Inflammatory macrophage treated with lipopolysaccharide for 1 hour (primary cell): ENCODE data around the gene BTBD9.
"Not testable (repeated sequence)": the region's sequence is repeated elsewhere in the genome, so short reads cannot be mapped to it uniquely, and the experiment has no call there.

Experiments used
- DNase-seq, 2 donors: peaks; one replicate each; pipeline ENCODE4 v3.0.0-alpha.2; 2020 to 2022

The BTBD9 gene

GRCh38 chr6:38134704-38135088 lies 505.0 kb downstream of the BTBD9 start:
- no peak for DNase-seq

DNA sequence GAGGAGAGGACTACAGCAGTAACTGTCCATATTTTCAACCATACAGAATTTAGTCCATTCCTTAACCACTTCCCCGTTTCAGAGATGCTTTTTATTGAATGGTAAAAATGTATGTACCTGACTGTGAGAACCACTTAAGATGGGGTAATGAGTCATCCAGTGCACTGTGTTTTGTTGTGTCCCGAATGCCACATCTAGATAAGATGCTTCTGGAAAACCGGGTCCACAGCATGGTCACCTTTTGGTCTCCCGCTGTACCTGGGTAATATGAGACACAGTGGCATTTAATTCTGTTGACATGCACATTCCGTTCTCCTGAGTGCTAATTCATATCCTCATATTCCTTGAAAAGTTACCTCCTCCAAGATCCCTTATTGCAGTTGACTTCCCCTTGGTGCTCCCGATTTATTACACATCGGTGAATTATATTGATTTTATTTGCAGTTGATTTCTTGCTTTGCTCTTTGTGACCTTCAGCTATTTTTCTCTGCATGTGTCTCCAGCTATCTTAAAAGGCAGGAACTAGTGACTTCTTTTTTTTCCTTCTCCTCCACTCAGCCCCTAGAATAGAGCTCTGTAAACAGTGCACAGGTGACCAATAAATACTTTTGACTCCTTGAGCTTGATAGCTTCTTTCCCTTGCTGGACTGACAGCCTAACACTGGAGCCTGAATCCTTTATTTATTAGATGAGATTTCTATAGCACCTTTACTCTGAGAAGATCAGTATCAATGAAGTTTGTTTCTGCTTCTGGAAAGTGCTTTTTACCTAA lies 505.6 kb downstream of the BTBD9 start:
- DNase-seq, result no peak

GRCh38 chr6:38131527-38131965 lies 508.2 kb downstream of the BTBD9 start:
- DNase-seq, result peak; percentile 84 to 92

DNA sequence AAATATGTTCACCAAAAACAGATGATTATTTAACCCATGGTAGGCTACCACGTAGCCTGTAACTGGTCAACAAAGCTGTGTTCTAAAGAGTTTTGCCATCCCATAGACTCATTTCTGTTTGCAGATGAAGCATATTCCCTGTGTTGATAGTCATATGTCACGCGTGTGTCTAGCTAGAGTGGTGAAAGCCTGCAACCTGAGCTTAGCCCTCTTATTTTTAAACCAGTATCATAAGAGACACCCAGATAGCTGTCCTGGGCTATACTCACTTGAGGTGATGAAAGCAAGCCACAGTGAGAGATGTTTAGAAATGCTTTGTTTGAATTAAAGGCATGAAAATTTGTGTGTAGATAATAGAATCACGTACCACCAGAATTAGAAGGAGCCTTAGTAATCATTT lies 512.4 kb downstream of the BTBD9 start:
- DNase-seq, result no peak

- DNase-seq, result not testable (repeated sequence)
Observed at GRCh38 chr6:38124224-38124926, 515.4 kb downstream of the BTBD9 start.

DNA sequence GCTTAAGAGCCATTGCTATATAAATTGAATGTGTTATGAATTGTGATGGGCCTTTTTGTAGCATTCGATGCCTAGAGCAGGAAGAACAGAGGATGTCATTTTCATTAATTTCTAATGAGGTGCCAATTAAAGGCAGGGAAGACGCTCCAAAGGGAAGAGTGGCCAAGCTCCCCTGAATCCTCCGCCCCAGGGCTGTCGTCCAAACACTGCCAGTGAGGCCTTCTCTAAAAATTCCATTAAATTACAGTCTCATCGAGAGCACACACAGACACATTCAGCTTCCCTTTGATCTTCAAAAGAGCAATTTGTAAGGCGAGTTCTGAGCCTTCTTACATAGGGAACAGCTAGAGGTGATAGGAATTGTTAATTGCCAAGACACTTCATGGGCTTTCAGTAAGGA lies 520.2 kb downstream of the BTBD9 start:
- no peak for DNase-seq

GRCh38 chr6:38118791-38119365 lies 520.9 kb downstream of the BTBD9 start:
- DNase-seq, result no peak
